HG03064 (cell line): ENCODE data around the gene ST14.
"Not testable (repeated sequence)": the region's sequence is repeated elsewhere in the genome, so short reads cannot be mapped to it uniquely, and the experiment has no call there.

Source experiments
- ATAC-seq: cut with Tn5 transposase; IDR thresholded peaks from one replicate; pipeline ENCODE4 v1.9.1; 2021; ENCODE audit warnings: low read depth; ENCODE audit not compliant: unreplicated experiment

The ST14 gene

DNA sequence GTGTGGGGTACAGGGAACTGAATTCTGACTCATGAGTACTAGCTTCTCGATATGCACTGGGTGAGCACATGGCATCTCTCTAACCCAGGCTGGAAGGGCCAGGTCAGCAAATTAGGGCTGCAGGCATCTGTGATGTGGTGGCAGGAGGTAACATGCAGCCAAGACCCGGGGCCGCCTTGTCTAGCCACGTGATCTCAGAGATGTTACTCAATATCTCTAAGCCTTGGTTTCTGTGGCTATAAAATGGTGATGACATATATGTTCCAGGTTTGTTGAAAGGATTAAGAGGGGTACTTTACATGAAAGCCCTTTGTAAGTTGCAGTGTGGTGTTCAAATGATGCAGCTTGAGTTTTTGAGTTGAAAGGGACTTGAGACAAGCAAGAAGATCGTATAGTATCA, 3.2 kb downstream of the ST14 start:
- ATAC-seq: no peak

DNA sequence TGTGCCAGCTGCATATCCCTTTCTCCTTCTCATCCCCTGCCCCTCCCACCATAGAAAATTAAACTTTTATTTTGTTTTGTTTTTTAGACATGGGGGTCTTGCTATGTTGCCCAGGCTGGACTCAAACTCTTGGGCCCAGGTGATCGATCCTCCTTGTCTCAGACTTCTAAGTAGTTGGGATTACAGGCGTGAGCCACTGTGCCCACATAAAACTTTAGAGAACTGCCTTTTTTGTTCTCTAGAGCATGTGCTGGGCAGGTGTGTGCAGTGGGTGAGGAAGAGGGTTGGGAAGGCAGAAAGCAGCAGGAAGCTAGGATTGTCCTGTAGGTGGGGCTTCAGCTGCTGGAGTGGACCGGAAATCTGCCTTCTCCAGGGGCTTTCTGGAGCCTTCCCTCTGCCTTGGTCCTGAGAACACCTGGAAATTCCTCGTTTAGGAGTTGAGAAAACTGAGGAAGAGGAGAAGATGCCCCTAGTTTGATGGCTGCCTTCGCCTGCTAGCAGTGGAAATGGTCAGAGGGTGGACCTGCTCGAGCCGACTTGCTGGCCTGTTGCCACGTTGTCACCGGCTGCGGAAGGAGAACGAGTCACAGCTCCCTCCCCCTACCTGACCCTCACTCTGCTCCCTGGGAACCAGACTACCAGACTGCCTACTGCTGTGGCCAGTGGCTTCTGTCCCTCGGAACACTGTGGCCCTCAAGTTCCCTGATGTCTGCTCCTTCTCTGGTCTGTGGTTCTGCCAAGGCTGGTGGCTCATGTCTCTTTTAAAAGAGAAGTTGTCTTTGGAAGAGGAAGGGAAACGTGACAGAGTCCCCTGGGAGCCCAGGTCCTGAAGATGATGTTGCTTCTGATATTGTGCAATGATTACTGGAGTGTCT, 4.0 kb downstream of the ST14 start:
- no peak for ATAC-seq

- no peak for ATAC-seq
These were observed 4.6 kb downstream of the ST14 start for GRCh38 chr11:130164221-130164570.

GRCh38 chr11:130165601-130166456, 6.2 kb downstream of the ST14 start:
- no peak for ATAC-seq

DNA sequence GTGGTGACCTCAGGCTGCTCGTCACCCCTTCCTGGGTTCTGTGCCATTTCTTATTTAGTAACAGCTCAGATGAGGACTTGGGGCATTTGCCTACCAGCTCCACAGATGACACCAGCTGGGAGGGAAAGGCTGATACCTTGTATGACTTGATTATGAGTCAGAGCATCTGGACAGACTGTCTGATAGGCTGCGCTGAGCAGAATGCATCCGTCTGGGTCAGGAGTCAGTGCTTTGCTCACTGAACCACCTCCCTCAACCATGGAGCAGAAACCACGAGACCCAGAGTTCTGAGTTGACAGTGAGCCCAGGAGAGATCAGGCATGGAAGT, 6.8 kb downstream of the ST14 start:
- no peak for ATAC-seq

GRCh38 chr11:130167146-130167545, 7.6 kb downstream of the ST14 start:
- ATAC-seq: no peak

- no peak for ATAC-seq
These were observed 8.5 kb downstream of the ST14 start for GRCh38 chr11:130168105-130168504.

GRCh38 chr11:130170345-130170744, 10.8 kb downstream of the ST14 start:
- ATAC-seq: no peak

GRCh38 chr11:130171534-130171933, 12.0 kb downstream of the ST14 start:
- ATAC-seq: no peak

DNA sequence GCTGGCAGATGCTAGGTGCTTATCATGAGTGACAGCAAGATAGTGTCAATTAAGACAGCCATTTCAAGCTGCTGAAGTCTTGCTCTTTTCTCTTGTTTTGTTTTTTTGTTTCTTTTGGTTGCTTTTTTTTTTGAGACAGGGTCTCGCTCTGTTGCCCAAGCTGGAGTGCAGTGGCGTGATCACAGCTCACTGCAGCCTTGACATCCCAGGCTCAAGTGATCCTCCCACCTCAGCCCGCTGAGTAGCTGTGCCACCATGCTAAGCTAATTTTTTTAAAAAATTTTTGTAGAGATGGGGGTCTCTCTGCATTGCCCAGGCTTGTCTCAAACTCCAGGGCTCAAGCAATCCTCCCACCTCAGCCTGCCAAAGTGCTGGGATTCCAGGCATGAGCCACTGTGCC, 12.4 kb downstream of the ST14 start:
- not testable (repeated sequence) for ATAC-seq

- no peak for ATAC-seq
These were observed 15.1 kb downstream of the ST14 start for GRCh38 chr11:130174642-130175041.

DNA sequence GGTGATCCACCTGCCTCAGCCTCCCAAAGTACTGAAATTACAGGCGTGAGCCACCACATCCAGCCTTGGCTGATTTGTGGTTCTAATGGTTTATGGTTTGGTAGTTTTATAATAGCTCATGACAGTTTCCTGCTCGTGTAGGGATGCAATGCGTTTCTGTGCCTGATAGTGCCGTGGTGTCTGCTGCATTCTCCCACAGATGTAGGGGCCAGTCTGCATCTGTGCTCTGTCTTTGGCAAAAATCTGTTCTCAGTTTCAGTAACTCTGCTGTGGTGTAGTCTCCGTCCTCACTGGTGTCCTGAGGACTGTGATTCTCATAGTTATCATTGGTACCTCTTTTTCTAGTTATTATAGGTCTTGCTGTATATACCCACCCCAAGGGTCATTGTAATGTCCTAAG, 16.3 kb downstream of the ST14 start:
- ATAC-seq: no peak

- ATAC-seq: no peak
These were observed 18.2 kb downstream of the ST14 start for GRCh38 chr11:130177782-130178181.

- ATAC-seq: no peak
These were observed 19.1 kb downstream of the ST14 start for GRCh38 chr11:130178441-130179339.

- no peak for ATAC-seq
These were observed 20.1 kb downstream of the ST14 start for GRCh38 chr11:130179396-130180306.

GRCh38 chr11:130180491-130180890, 20.9 kb downstream of the ST14 start:
- ATAC-seq: no peak

- no peak for ATAC-seq
These were observed 21.3 kb downstream of the ST14 start for GRCh38 chr11:130180896-130181294.

GRCh38 chr11:130181295-130182272, 22.0 kb downstream of the ST14 start:
- no peak for ATAC-seq
